GM19043 (cell line): Measurements from ENCODE around the gene REM1.
"Not testable (repeated sequence)": the region's sequence is repeated elsewhere in the genome, so short reads cannot be mapped to it uniquely, and the experiment has no call there.

Source experiments
- ATAC-seq: cut with Tn5 transposase; IDR thresholded peaks from one replicate; pipeline ENCODE4 v1.9.1; 2021; ENCODE audit warnings: low read depth; ENCODE audit not compliant: unreplicated experiment

The REM1 gene

GRCh38 chr20:31474758-31475427 lies at the start of gene REM1, which contains the start of gene DEFB124:
Gene REM1 (plus strand): TSS chr20:31475288. CDS start chr20:31476446, 1,158 bp downstream.
Gene DEFB124 (minus strand): TSS chr20:31475127. CDS start chr20:31473013, 2,114 bp downstream.
- ATAC-seq, result no peak

- ATAC-seq, result no peak
These were observed 49.3 kb upstream of the REM1 start for GRCh38 chr20:31425797-31426196.

GRCh38 chr20:31426891-31427551 lies 48.1 kb upstream of the REM1 start:
- not testable (repeated sequence) for ATAC-seq

- ATAC-seq, result not testable (repeated sequence)
These were observed 47.5 kb upstream of the REM1 start for GRCh38 chr20:31427576-31427975.

- ATAC-seq, result no peak
These were observed 44.4 kb upstream of the REM1 start for GRCh38 chr20:31430568-31431115.

GRCh38 chr20:31440012-31440659 lies 35.0 kb upstream of the REM1 start, which contains the start of gene DEFB123:
Gene DEFB123 (plus strand): TSS chr20:31440632. CDS start chr20:31440699, 67 bp downstream.
- ATAC-seq, result no peak

GRCh38 chr20:31446084-31446819 lies 28.8 kb upstream of the REM1 start:
- ATAC-seq, result no peak

GRCh38 chr20:31449511-31450414 lies 25.3 kb upstream of the REM1 start:
- no peak for ATAC-seq

GRCh38 chr20:31452575-31452974 lies 22.5 kb upstream of the REM1 start:
- ATAC-seq, result no peak

- ATAC-seq, result no peak
These were observed 20.7 kb upstream of the REM1 start for GRCh38 chr20:31454361-31454760.

- not testable (repeated sequence) for ATAC-seq
These were observed 4.1 kb upstream of the REM1 start for GRCh38 chr20:31470946-31471345.

GRCh38 chr20:31472395-31473330 lies 2.4 kb upstream of the REM1 start:
- ATAC-seq, result no peak

- no peak for ATAC-seq
These were observed 1.6 kb upstream of the REM1 start for GRCh38 chr20:31473331-31474096.

GRCh38 chr20:31474097-31474436 lies 1.0 kb upstream of the REM1 start:
- ATAC-seq, result no peak

GRCh38 chr20:31475472-31476293 lies 595 bp downstream of the REM1 start:
- no peak for ATAC-seq

GRCh38 chr20:31476294-31476585 lies 1.2 kb downstream of the REM1 start:
- no peak for ATAC-seq

- ATAC-seq, result no peak
These were observed 1.6 kb downstream of the REM1 start for GRCh38 chr20:31476643-31477215.
